Brain microvascular endothelial cell (primary cell): Measurements from ENCODE around the gene MICA.

ENCODE experiments used
- DNase-seq: peaks from one replicate; pipeline ENCODE4 v3.0.0-alpha.2; 2020
- H3K27ac ChIP-seq: fragments of 250-450 bp; sonication (Bioruptor Pico); 2 replicates; pipeline ENCODE4 v1.5.1; 2020; ENCODE audit warnings: mild to moderate bottlenecking, moderate library complexity
- H3K27me3 ChIP-seq: fragments of 250-450 bp; sonication (Bioruptor Pico); replicated peaks from 2 replicates; pipeline ENCODE4 v1.5.1; 2020; ENCODE audit warnings: mild to moderate bottlenecking
- H3K36me3 ChIP-seq: fragments of 250-450 bp; sonication (Bioruptor Pico); replicated peaks from 2 replicates; pipeline ENCODE4 v1.5.1; 2020; ENCODE audit warnings: mild to moderate bottlenecking
- H3K4me3 ChIP-seq: 2 replicates; pipeline ENCODE4 v1.5.1; 2011; ENCODE audit warnings: low read depth, mild to moderate bottlenecking, control low read depth, low read length, moderate library complexity
- CTCF ChIP-seq: IDR thresholded peaks from 2 replicates; pipeline ENCODE4 v1.5.1; 2011; ENCODE audit warnings: low read depth, mild to moderate bottlenecking, moderate library complexity, low read length, control low read depth, inconsistent platforms; ENCODE audit errors: missing control alignments
- in situ Hi-C: cut with HindIII; loops from 2 replicates; pipeline ENCODE4 v1.10.0; 2017; ENCODE audit warnings: low sequenced_read_pairs, low pct_ligation_motif_present

Gene MICA

GRCh38 chr6:31414771-31415265 lies 11.4 kb downstream of the MICA start:
- TF ChIP-seq CTCF: no peak
- no peaks in the 10 kb centered on the region for H3K27me3 ChIP-seq
- no peak for DNase-seq
- H3K27ac ChIP-seq: no peak overlapping the region
- no peak overlapping the region for H3K4me3 ChIP-seq
- in situ Hi-C loops: no loop called here
- H3K36me3 ChIP-seq: peaks cover 47% of the 10 kb centered on the region

- no peak for TF ChIP-seq CTCF
- Histone ChIP-seq H3K36me3 (peaks cover 42% of the 10 kb centered on the region), H3K27ac (no peak overlapping the region), H3K4me3 (no peak overlapping the region), H3K27me3 (no peaks in the 10 kb centered on the region)
- in situ Hi-C loops: no loop called here
- DNase-seq: no peak
Observed at GRCh38 chr6:31416394-31417014, 13.1 kb downstream of the MICA start.

GRCh38 chr6:31418251-31418650 lies 14.9 kb downstream of the MICA start:
- in situ Hi-C loops: no loop called here
- no peak for DNase-seq
- H3K4me3 ChIP-seq: no peak overlapping the region
- no peaks in the 10 kb centered on the region for H3K27me3 ChIP-seq
- no peak for TF ChIP-seq CTCF
- H3K27ac ChIP-seq: no peak overlapping the region
- H3K36me3 ChIP-seq: peaks cover 27% of the 10 kb centered on the region

- no peak overlapping the region for H3K27ac ChIP-seq
- in situ Hi-C loops: no loop called here
- H3K36me3 ChIP-seq: peaks cover 19% of the 10 kb centered on the region
- H3K27me3 ChIP-seq: no peaks in the 10 kb centered on the region
- TF ChIP-seq CTCF: no peak
- no peak overlapping the region for H3K4me3 ChIP-seq
- DNase-seq: peak; percentile 12
Observed at GRCh38 chr6:31419842-31420241, 16.4 kb downstream of the MICA start.

- no peak for TF ChIP-seq CTCF
- in situ Hi-C loops: no loop called here
- H3K27me3 ChIP-seq: no peaks in the 10 kb centered on the region
- H3K36me3 ChIP-seq: peaks cover 12% of the 10 kb centered on the region
- no peak overlapping the region for H3K27ac ChIP-seq
- no peak for DNase-seq
- no peak overlapping the region for H3K4me3 ChIP-seq
Observed at GRCh38 chr6:31420546-31420945, 17.2 kb downstream of the MICA start.

GRCh38 chr6:31422587-31422986 lies 19.2 kb downstream of the MICA start:
- Histone ChIP-seq H3K36me3 (no peaks in the 10 kb centered on the region), H3K27me3 (no peaks in the 10 kb centered on the region), H3K27ac (no peak overlapping the region), H3K4me3 (no peak overlapping the region)
- in situ Hi-C loops: no loop called here
- no peak for TF ChIP-seq CTCF
- no peak for DNase-seq
